Ovary (tissue), 3 donors: ENCODE results near the gene SIRT1.
"Not testable (repeated sequence)": the region's sequence is repeated elsewhere in the genome, so short reads cannot be mapped to it uniquely, and the experiment has no call there.

Source experiments
- CTCF ChIP-seq, 3 donors: fragments of 450-650 bp in 2 of 3; fragments of 200-600 bp in 1 of 3; IDR thresholded peaks; one replicate each; pipeline versions ENCODE4 v1.5.1 to v1.8.0; 2016 to 2022; ENCODE audit warnings: antibody characterized with exemption in 3 of 3, mild to moderate bottlenecking in 1 of 3
- EP300 ChIP-seq: sonication (generic); formaldehyde crosslinking; IDR thresholded peaks from one replicate; pipeline ENCODE4 v1.6.1; 2017; ENCODE audit warnings: antibody characterized with exemption
- POLR2A ChIP-seq: fragments of 450-650 bp; IDR thresholded peaks from one replicate; pipeline ENCODE4 v1.6.1; 2017; ENCODE audit warnings: antibody characterized with exemption, mild to moderate bottlenecking, moderate library complexity
- donor health status: DM: no; HTN: no; CAD: no.

GRCh38 chr10:67966035-67966434 is 81.6 kb downstream of the SIRT1 start:
- TF ChIP-seq CTCF (IDR thresholded peaks at IDR 0.05); EP300; POLR2A: not testable (repeated sequence)
